Measurements from ENCODE around the gene SORL1-AS1.

SORL1-AS1 gene

DNA sequence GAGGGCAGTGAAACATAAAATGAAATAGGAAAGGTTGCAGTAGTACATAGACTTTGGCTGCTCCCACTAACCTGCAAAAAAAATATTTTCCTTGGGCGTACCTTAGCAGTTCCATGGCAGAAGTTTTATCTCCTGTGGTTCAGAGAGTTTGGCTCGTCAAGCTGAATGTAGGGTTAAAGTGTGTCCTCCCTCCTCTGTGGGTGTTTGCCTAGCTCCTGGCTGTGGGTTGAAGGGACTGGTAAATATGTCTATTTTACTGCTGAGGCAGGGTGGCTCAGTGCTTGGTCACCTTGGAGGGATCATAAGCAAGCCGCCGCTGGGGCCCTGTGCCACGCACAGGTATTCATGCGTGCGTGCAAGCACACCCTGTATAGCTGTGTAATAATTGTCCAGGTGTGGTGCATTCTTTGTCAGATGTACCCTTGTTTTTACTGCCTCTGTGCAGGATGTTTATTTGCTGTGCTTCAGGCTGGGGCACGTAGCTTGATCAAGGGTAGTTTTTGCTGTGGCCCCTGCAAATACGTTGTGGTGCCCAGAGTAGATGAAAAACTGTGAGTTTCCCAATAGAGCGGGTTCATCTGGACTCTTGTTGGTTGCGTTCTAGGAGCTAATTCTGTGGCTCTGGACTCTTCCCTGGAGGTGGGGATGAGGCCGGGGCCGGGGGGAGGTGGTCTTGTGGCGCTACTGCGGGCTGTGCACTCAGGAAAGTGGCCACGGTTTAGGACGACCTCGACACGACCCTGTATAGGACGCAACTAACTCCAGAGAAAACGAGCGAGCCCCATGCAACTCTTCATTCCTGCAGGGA, 1.4 kb downstream of the SORL1-AS1 start:
- peak; percentile 17 for DNase-seq (ENCODE audit: low read depth)

DNA sequence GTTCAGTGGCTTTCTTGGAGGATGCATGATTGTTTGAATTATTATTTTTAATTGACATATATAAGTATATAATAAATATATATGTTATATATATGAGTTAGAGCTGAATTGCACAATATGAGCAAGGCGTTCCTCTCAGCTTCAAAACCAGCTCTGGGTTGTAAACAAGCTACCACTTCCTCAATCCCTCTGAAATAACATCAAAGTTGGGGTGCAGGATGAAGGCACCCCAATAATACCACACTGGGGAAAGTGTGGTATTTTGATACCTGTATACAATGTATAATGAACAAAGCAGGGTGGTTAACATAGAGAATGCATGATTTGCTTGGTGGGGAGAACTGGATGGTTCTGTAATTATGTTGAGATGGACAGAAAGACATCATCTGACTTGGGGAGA, 2.4 kb downstream of the SORL1-AS1 start:
- no peak for DNase-seq (ENCODE audit: low read depth)

DNA sequence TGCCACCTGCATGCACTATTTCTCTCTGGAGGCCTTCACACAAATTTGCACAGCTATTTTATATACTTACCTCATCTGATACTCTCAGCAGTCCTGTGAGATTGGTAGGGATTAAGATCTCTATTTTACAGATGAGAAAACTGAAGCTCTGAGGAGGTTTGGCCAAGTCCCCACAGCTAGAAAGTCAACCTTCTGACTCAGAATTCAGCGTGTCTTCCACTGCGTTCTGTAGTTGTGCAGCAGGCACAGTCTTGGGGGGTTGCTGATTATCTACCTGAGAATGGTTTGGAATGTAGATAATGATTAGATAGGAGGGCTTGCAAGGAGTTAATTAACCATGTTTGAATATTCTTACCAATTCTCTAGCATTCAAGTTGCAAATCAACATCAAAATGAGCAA, 3.1 kb downstream of the SORL1-AS1 start:
- no peak for DNase-seq (ENCODE audit: low read depth)

DNA sequence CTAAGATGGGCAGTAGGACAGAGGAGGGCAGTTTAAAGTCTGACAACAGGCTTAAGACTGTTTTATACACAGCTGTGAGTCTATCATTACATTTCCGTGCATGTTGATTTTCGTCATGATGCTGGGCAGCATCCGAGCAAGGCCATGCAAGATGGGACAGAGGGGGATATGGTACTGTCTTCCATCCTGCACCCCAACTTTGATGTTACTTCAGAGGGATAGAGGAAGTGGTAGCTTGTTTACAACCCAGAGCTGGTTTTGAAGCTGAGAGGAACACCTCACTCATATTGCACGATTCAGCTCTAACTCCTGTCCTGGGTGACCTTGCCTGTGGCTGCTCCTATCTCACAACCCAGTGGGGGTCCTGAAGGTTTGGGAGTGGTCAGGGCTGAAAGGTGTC, 3.6 kb downstream of the SORL1-AS1 start:
- no peak for DNase-seq (ENCODE audit: low read depth)

DNA sequence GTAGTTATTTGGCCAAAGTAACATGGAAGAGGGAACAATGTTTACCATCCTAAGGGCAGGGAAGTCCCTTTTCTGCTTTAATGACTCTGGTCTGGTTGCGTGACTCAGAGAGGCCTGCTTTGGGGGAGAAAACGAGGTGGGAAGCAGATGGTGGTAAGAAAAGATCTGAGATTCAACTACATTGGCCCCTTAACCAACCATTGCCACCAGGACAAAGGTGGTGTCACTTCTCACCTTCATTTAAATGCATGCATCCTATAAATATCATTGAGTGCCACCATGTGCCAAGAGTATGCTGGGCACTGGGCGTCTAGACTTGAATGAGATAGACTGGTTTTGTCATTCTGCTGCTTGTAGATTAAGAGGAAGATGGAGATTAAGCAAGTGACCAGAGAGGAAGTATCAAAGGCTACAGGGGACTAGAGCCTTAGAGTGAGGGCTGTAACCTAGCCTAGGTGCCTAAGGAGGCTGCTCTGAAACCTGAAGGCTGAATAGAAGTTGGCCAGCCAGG, 4.3 kb downstream of the SORL1-AS1 start:
- DNase-seq (ENCODE audit: low read depth), result no peak

DNA sequence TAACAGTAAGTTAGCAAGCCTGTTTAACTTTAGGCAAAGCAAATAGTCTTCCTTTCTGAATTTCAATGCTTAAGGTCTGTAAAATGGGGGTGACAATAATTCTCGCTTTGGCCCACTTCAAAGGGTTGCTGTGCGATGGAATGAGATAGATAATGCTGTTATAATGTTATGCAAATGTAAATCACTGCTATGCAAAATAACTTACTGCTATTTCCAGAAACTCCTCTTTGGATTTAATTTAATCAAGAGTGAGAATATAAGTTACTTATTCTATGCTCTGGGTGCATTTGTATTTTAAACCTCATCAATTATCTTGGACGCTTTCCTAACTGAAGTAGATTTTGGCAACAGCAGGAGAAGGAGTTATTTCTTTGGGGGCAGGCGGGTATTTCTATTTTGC, 4.8 kb downstream of the SORL1-AS1 start:
- DNase-seq (ENCODE audit: low read depth), result no peak

DNA sequence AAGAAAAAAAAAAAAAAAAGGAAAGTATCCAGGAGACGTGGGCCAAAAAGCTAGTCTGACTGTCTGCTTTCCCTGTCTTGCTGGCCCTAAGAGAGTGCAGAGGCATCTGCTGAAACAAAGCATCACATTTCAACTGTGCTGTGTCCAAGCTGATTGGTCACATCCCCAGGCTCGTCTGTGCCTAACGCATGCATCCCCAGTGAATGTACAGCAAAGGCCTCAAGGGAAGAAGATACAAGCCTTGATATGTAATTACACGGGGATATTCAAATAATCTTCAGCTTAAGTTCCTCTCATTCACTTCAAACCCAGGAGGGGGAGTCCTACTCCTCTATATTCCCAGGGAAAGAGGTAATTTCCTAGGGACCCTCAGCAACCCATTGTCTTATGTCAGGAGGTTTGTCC, 6.0 kb downstream of the SORL1-AS1 start:
- no peak for DNase-seq (ENCODE audit: low read depth)

DNA sequence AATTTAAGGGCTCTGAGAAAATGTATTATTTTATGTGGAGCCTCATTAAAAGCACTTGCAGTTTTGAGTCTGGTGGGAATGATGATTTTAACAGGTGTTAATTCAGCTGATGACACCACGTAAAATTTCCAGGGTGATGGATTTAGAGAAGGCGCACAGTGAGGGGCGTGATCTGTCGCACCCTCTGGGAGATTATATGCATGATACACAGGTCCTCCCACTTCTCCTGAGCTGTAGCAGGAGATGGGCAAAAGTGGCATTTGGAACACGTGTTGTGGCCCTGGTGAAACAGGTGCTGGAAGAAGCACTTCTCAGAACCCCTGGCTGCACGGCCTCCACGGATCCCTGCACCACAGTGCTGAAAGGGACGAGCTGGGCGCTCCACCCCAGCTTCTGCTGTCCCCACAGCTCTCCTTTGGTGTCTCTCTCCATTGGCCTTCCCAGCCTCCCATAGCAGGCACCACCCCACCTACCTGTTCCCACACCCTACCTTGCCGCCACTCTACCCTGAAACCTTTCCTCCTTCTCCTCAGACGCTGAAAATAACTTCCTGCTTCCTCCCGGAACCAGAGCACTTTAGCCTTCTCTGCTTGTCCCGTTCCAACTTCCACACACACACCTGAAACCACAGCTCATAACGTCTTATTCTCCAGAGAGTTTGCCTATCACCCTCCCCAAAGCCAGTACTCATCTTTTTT, 7.5 kb downstream of the SORL1-AS1 start:
- no peak for DNase-seq (ENCODE audit: low read depth)

DNA sequence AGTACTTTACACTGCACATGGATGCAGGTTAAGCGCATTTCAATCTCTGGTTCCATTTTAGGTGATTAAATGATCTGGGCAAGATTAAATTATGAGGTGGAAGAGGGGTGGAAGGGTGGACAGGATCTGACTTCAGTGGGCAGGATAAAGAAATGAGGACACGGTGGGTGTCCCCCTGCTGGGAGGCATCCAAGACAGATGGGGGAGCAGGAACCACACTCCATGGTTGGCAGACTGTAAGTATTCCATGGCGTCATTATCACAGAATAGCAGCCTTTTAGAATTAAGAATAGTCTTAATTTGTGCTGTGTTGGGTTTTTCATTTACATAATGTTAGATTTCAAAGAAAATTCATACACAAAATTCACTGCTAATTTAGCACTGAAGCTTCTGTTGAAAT, 8.2 kb downstream of the SORL1-AS1 start:
- no peak for DNase-seq (ENCODE audit: low read depth)

DNA sequence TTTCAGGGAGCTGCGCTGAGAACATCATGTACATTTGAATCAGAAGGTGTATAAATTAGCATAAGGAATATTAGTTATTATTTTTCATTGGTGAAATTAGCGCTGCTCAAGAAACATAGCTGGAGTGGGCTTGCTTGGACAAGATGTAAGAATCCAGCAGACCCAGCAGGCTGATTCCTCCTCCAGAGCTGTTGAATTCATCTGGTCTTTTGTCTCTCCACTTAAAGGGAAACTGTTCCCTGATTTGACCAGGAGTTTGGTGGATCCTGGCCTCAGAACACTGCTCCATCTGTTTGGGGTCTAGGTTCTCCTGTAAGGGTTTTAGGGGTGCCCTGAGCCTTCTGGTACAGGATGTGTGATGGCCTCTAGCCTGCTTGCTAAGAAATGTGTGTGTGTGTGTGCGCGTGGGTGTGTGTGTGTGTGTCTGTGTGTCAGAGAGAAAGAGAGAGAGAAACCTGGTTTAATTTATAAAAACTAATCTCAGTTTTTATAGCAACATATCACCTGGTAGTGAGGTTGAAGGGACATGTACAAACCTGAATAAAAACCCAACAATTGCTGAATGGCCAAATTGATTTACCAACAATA, 9.0 kb downstream of the SORL1-AS1 start:
- DNase-seq (ENCODE audit: low read depth), result peak; percentile 32

DNA sequence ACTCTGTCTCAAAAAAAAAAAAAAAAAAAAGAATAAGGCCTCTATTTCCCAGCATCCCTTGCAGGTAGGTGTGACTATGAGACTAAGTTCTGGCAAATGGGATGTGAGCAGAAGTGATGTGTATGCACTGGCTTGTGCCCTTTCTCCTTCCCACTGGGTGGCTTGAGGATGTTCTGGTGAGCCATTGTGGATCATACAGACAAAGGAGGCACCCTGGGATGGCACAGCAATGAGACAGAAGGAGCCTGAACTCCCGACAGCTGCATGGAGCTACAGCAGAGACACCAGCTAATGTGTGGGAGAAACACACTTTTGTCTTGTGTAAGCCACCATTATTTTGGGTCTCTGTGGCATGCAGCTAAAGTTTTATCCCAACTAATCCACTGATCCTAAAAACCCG, 11.2 kb downstream of the SORL1-AS1 start:
- DNase-seq (ENCODE audit: low read depth), result no peak

DNA sequence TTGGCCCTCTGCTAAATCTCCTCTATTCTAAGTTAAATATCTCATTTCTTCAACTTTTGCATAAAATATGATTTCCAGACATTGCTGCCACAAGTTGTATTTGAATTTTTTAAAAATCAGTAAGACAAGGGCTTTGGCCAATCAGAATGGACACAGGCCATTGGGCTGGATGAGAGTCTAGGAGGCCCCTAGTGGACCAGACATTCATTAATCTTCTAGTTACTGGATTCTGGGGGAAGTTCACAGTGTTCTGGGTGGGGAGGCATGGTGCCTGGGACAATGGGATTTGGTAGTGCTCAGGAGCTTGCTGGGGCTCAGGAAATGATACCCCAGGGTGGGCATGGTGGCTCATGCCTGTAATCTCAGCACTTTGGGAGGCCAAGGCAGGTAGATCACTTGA, 13.0 kb downstream of the SORL1-AS1 start:
- no peak for DNase-seq (ENCODE audit: low read depth)

DNA sequence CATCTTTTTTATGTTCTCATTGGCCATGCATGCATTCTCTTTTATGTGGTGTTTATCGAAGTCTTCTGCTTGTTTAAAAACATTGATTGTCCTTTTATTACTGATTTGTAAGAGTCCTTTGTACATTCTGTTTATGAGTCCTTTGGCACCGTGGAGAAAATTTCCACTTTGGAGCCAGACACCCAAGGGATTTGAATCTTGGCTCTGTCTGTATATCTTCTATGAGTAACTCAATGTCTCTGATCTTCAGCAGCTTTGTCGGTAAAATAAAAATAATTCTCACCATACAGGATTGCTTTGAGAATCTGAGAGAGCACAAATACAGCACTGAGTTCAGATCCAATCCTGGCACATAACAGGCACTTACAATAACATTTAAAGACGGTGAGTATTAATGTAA, 13.4 kb downstream of the SORL1-AS1 start:
- no peak for DNase-seq (ENCODE audit: low read depth)

DNA sequence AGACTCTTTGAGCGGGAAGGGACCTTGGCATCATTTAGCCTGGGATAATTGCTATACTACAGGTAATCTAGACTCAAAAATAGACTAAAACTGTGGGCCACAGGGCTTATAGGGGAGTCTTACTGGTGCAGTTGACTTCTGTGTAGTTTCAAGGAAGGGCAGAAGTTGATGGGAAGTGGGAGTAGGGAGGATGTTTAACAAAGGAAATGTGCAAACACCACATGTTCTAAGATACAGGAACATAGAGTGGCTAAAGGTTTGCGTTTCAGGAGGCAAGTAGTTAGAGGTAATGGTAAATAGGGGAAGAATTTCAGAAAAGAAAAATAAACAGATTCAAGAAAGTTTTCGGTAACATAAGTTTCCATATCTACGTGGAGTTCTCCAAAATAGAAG, 15.1 kb downstream of the SORL1-AS1 start:
- DNase-seq (ENCODE audit: low read depth), result no peak

DNA sequence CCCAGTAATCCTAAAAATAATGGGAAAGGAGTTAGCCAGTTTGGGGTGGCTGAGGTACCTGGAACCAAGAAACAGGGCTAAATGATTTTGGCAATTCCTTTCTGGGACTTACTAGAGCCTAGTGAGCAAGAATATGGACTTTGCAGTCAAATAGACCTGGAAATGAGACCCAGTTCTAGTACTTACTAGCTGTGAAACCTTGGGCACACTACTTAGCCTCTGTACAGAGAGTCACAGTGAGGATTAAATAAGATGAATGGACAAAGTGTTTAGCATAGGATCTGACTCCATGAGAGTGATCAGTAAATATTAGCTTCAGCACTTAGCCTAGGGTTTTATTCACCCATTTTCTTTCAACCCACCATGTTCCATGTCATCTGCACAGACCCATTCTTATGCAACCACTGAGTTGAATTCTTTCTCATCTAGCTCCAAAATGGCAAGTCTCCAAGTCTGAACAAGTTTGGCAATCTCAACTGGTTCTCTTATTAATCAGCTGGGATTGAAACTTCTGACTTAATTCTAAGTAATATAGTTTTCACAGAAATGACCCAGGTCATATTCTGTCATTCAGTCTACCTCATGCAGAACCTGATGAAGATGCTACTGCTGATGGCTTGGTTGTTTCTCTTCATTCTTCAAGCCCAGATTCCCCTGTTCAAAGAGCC, 15.6 kb downstream of the SORL1-AS1 start:
- no peak for DNase-seq (ENCODE audit: low read depth)

DNA sequence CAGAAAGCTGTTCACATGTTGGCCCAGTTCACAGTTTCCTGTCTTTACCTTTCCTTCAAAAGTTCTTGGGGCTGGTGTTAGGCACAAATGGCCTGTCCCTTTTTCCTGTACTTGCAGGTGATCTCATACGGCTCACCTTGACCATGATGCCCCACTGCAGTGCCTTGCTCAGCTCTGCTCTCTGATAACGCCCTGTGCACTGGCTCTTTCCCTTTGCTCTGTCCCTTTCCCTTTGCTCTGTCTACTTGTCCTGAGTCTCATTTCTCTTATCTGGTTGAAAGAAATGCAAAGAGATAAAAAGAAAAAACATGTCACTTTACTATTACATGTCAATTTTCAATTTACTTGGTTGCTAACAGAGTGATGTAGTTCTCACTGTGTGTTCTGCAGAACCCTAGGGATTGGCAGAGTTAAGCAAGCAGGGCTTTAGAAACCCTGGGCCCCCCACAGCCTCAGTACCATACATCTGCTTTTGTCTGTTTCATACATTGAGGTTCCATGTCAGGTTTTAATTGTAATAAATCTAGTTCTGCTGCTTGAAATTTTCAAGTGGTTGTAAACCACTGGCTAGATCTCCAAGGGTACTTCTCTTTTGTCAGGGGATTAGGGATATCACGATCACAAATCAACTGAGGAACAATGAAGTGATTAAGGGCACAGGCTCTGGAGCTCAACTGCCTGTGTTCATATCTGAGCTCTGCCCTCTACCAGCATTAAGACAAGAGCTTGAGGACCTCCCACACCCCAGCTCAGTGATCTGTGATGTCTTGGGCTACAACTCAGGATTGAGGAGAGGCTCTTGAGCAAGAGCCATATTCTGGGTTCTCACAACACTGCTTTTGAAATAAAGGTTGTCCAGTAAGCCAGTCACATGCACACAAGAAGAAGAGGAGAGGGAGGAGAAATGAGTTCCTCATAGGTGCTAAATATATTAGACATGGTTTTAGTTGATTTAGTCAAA, 16.9 kb downstream of the SORL1-AS1 start:
- no peak for DNase-seq (ENCODE audit: low read depth)

DNA sequence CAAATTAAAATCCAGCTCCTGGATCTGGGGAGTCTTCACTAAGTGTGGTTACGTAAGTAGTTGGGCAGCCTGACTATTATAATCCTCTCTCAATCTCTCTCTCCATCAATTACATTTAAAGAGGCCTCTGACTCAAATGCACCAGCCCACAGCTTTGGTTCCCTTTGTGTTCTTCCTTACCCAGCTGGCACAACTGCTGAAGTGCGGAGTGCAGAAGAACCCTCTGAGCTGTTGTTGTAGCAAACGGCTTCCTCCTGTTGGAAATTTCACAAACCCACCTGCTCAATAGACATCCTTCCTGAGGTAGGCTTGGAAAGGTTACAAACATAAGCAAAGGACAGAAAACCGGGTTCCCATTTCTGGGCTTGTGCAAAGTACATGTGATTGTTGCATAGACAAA, 17.6 kb downstream of the SORL1-AS1 start:
- DNase-seq (ENCODE audit: low read depth), result no peak

DNA sequence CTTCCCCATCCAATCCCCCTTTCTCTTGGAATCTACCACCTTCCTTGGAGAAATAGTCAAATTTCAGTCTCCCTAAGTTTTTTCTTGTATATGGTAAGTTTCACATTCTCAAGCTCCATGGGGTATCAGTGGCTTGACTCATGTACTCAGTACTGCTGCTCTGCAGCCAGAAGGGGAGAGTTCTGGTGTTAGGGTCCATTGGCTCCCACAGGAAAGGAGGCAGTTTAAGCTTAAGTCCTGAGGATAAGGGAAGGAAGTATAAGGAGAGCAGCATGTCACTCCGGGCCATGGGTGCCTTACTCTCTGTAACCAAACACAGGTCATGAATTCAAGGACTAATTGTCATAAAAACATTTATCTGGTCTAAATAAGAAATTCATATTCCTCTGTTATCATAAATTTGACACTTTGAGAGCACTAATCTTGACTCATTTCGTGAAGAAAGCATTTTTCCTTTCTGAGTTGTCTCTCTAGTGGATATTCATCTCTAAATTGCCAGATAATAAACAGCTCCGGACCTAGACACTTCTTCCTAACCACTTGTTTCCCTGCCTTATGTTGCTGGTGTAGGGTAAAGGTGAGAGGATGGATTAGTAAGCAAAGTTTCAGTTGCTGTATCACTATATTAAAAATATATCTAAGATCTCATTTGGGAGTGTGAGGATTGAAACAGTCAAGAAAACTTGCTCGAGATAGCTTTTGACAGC, 20.8 kb downstream of the SORL1-AS1 start:
- no peak for DNase-seq (ENCODE audit: low read depth)

DNA sequence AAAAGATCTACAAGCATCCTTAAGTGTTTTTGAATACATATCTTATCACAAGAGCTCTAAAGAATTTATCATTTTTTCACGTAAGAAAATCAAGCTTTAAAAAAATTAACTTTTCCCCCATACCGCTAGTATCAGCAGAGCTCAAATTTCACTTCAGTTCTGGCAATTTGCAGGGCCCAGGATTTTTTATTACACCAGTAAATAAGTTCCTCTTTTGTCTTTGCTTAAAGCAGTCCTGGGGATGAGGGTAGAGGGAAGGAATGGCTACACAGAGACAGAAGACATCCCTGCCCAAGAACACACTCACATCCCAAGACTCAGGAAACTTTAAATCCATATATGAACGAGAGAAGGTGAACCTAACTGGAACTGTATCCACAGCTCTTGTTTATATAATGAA, 23.2 kb downstream of the SORL1-AS1 start:
- DNase-seq (ENCODE audit: low read depth), result no peak

DNA sequence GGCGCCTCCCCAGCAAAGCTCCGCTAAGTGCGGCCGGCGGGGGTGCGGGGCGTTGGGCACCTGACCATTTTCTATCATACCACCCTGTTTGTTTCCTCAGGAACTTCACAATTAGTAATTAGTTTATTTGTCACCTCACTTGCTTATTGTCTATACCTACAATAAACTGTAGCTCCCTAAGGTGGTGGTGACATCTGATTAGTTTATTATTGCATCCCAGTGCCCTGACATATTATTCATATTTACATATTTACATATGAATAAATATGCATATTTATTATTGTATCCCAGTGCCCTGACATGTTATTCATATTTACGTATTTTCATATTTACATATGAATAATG, 25.4 kb downstream of the SORL1-AS1 start:
- no peak for DNase-seq (ENCODE audit: low read depth)
